Activated effector memory CD4-positive, alpha-beta T cell treated with anti-CD3 and anti-CD28 coated beads, Interleukin-2, amount 50 U/mL, for 16 hours (primary cell): Measurements from ENCODE around the gene SPG7.
"Not testable (repeated sequence)": the region's sequence is repeated elsewhere in the genome, so short reads cannot be mapped to it uniquely, and the experiment has no call there.

Source experiments
- DNase-seq: peaks from one replicate; pipeline ENCODE4 v3.0.0-alpha.2; 2020

SPG7 gene

GRCh38 chr16:89507834-89508590 lies at the start of gene SPG7:
Gene SPG7 (plus strand): TSS chr16:89508403. CDS start chr16:89508418, 15 bp downstream.
- DNase-seq: peak; percentile 96

- DNase-seq: no peak
Observed at GRCh38 chr16:89458551-89458950, 49.7 kb upstream of the SPG7 start.

- DNase-seq: no peak
Observed at GRCh38 chr16:89458967-89459366, 49.2 kb upstream of the SPG7 start.

- no peak for DNase-seq
Observed at GRCh38 chr16:89460556-89460955, 47.6 kb upstream of the SPG7 start.

GRCh38 chr16:89461890-89462289 lies 46.3 kb upstream of the SPG7 start:
- DNase-seq: not testable (repeated sequence)

- DNase-seq: not testable (repeated sequence)
Observed at GRCh38 chr16:89462639-89463038, 45.6 kb upstream of the SPG7 start.

- DNase-seq: not testable (repeated sequence)
Observed at GRCh38 chr16:89463312-89463711, 44.9 kb upstream of the SPG7 start.

GRCh38 chr16:89466920-89467319 lies 41.3 kb upstream of the SPG7 start:
- DNase-seq: no peak

GRCh38 chr16:89467382-89467781 lies 40.8 kb upstream of the SPG7 start:
- DNase-seq: no peak

GRCh38 chr16:89472711-89473075 lies 35.5 kb upstream of the SPG7 start:
- no peak for DNase-seq

- no peak for DNase-seq
Observed at GRCh38 chr16:89473136-89473712, 35.0 kb upstream of the SPG7 start.

- DNase-seq: no peak
Observed at GRCh38 chr16:89473791-89474414, 34.3 kb upstream of the SPG7 start.

GRCh38 chr16:89475144-89475543 lies 33.1 kb upstream of the SPG7 start:
- no peak for DNase-seq

- DNase-seq: no peak
Observed at GRCh38 chr16:89476379-89476778, 31.8 kb upstream of the SPG7 start.

GRCh38 chr16:89476811-89477261 lies 31.4 kb upstream of the SPG7 start:
- DNase-seq: no peak

- DNase-seq: no peak
Observed at GRCh38 chr16:89478576-89479221, 29.5 kb upstream of the SPG7 start.

GRCh38 chr16:89481356-89481955 lies 26.7 kb upstream of the SPG7 start:
- DNase-seq: no peak

- no peak for DNase-seq
Observed at GRCh38 chr16:89482150-89482816, 25.9 kb upstream of the SPG7 start.

GRCh38 chr16:89482817-89483205 lies 25.4 kb upstream of the SPG7 start:
- no peak for DNase-seq

- DNase-seq: no peak
Observed at GRCh38 chr16:89484041-89484501, 24.1 kb upstream of the SPG7 start.

GRCh38 chr16:89484923-89485679 lies 23.1 kb upstream of the SPG7 start:
- no peak for DNase-seq
